ENCODE data around the gene TMEM132C.

TMEM132C gene

GRCh38 chr12:128734371-128734770, 467.4 kb downstream of the TMEM132C start:
- TF ChIP-seq, protein P1, sequence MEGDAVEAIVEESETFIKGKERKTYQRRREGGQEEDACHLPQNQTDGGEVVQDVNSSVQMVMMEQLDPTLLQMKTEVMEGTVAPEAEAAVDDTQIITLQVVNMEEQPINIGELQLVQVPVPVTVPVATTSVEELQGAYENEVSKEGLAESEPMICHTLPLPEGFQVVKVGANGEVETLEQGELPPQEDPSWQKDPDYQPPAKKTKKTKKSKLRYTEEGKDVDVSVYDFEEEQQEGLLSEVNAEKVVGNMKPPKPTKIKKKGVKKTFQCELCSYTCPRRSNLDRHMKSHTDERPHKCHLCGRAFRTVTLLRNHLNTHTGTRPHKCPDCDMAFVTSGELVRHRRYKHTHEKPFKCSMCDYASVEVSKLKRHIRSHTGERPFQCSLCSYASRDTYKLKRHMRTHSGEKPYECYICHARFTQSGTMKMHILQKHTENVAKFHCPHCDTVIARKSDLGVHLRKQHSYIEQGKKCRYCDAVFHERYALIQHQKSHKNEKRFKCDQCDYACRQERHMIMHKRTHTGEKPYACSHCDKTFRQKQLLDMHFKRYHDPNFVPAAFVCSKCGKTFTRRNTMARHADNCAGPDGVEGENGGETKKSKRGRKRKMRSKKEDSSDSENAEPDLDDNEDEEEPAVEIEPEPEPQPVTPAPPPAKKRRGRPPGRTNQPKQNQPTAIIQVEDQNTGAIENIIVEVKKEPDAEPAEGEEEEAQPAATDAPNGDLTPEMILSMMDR (IDR thresholded peaks at IDR 0.05; ENCODE audit: insufficient read depth, low read length, missing control alignments), result no peak
- CTCF ChIA-PET, result no interaction called here
- H3K4me3 ChIP-seq (ENCODE audit: low read depth, low read length), result no peak overlapping the region
- DNase-seq (ENCODE audit: low read depth, low spot score), result no peak
- POLR2A ChIA-PET, result no interaction called here

- DNase-seq (ENCODE audit: low read depth, low spot score), result no peak
- TF ChIP-seq, protein P1 (IDR thresholded peaks at IDR 0.05; ENCODE audit: insufficient read depth, low read length, missing control alignments), result no peak
- no peak overlapping the region for H3K4me3 ChIP-seq (ENCODE audit: low read depth, low read length)
- POLR2A ChIA-PET, result no interaction called here
- CTCF ChIA-PET, result no interaction called here
These were observed 470.5 kb downstream of the TMEM132C start for GRCh38 chr12:128737292-128737966.

DNA sequence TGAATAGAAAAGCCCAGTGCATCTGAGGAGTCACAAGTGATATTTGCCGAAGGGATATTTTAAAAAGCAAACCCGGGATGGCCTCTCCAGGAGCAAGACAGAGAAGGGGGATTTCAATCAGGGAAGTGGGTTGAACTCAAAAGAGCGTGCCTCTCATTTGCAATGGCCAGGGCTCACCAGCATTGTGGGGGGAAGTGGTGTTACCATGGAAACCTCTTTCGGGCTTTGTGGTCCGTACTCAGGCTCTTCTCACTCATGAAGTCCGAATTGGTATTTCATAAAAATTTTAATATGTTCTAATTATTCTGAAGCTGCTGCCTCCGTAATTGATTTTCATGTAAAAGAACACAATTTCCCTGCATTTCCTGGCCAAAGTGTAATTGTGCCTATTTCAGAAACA, 476.9 kb downstream of the TMEM132C start:
- ChIA-PET CTCF (no interaction called here), POLR2A (no interaction called here)
- TF ChIP-seq, protein P1 (IDR thresholded peaks at IDR 0.05; ENCODE audit: insufficient read depth, low read length, missing control alignments), result no peak
- DNase-seq (ENCODE audit: low read depth, low spot score), result no peak
- no peak overlapping the region for H3K4me3 ChIP-seq (ENCODE audit: low read depth, low read length)

- ChIA-PET POLR2A (no interaction called here), CTCF (no interaction called here)
- TF ChIP-seq, protein P1 (IDR thresholded peaks at IDR 0.05; ENCODE audit: insufficient read depth, low read length, missing control alignments), result no peak
- no peak for DNase-seq (ENCODE audit: low read depth, low spot score)
- no peak overlapping the region for H3K4me3 ChIP-seq (ENCODE audit: low read depth, low read length)
These were observed 479.1 kb downstream of the TMEM132C start for GRCh38 chr12:128745772-128746689.

- CTCF ChIA-PET, result no interaction called here
- POLR2A ChIA-PET, result no interaction called here
- no peak overlapping the region for H3K4me3 ChIP-seq (ENCODE audit: low read depth, low read length)
- DNase-seq (ENCODE audit: low read depth, low spot score), result no peak
- TF ChIP-seq, protein P1 (IDR thresholded peaks at IDR 0.05; ENCODE audit: insufficient read depth, low read length, missing control alignments), result no peak
These were observed 480.5 kb downstream of the TMEM132C start for GRCh38 chr12:128747441-128747840.

DNA sequence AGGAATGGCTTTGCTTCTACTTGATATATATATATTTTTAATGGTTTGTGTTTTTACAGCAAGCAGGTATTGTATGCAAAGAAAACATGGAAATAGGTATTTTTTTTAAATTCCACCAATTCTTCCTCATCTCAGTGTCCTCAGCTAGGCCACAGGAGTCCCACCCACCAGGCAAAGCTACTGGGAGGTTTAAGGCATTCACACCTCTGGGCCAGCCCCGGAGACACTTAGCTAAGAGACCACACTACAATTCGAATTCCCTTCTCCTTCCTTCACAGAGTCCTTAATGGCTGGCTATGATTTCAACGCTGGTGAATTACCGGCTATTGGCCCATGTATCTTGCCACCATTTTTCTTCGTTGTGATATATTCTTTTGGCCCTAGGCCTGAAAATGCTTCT, 485.4 kb downstream of the TMEM132C start:
- TF ChIP-seq, protein P1 (IDR thresholded peaks at IDR 0.05; ENCODE audit: insufficient read depth, low read length, missing control alignments), result no peak
- H3K4me3 ChIP-seq (ENCODE audit: low read depth, low read length), result no peak overlapping the region
- ChIA-PET CTCF (no interaction called here), POLR2A (no interaction called here)
- DNase-seq (ENCODE audit: low read depth, low spot score), result no peak
